ENCODE results near the gene LRP11. TPM values are rescaled to one million over a fixed set of nuclear protein-coding genes. Genes with fewer than 3 reads are reported as not detected.

LRP11 gene, protein sequence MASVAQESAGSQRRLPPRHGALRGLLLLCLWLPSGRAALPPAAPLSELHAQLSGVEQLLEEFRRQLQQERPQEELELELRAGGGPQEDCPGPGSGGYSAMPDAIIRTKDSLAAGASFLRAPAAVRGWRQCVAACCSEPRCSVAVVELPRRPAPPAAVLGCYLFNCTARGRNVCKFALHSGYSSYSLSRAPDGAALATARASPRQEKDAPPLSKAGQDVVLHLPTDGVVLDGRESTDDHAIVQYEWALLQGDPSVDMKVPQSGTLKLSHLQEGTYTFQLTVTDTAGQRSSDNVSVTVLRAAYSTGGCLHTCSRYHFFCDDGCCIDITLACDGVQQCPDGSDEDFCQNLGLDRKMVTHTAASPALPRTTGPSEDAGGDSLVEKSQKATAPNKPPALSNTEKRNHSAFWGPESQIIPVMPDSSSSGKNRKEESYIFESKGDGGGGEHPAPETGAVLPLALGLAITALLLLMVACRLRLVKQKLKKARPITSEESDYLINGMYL
- 84.8 and 110 TPM in 2 replicates for total RNA-seq

DNA sequence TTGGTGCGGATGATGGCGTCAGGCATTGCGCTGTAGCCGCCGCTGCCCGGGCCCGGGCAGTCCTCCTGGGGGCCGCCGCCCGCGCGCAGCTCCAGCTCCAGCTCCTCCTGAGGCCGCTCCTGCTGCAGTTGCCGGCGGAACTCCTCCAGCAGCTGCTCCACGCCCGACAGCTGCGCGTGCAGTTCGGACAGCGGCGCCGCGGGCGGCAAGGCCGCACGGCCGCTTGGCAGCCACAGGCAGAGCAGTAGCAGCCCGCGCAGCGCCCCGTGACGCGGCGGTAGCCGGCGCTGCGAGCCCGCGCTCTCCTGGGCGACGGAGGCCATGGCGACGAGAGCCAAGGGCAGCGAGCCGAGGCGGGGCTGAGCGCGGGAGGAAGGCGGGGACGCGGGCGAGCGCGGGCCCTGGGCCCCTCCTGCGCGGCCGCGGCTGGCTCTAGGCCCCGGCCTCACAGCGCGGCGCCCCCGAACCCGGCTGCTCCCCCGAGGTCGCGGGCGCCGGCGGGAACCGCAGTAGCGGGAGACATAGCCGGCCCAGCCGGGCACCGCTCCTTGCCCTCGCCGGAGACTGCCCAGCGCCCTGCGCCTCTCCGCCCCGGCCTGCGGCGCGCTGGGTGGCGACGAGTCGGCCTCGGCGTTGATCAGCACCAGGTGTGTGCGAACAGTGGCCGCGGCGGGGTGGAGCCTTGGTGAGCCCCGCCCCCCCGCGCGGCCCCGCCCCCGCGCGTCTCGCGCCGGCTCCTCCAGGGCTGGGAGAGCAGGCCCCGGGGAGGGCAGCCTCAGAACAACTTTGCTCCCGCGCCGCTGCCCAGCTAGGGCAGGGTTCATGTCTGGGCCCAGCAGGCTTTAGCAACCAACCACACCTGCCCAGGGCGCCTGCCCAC, at the start of gene LRP11:
Gene LRP11, minus strand, starts transcription at position 662 of the 880 bp plus-strand sequence. Its CDS starts 339 bp downstream, at position 323.

DNA sequence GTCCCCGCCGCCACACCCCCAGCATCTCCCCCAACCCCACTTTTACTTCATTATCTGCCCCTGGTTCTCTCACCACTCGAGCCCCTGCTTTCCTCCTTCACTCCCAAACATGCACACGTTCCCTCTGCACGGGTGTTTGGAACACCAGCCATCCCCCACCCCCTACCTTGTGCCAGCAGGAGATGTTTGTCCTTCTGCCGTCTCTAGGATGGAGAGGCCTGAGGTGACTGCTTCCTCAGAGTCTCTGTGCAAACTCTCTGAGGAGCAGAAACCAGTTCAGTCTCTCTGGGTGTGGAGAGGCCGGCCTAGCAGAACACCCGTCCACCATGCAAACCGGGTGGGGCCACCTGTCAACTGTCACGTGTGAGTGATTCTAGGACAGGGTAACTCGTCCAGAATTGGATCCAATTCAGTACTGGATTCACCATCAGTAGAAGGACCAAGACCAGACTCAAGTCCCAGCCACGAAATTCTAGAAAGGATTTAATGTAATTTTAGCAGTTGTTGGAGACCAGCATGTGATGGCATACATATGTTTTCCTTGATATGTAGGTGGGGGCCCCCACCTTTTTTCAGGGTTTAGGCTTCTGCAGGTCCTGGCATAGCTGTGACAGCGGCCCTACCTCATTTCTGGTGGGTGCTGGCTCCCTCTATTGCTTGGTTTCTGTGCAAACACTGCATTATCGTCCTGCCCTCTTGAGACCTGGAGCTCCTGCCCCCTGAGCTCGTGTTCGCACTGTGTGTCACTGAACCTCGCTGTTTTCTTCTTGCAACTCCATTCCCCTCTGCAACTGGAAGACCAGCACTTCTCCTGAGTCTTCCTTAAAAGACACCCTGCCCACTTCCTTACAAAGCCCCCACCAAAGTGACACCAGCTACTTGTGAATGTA, 33.9 kb upstream of the LRP11 start, which contains the start of gene RAET1E:
Gene RAET1E, minus strand, starts transcription at position 259 of the 890 bp plus-strand sequence. CDS start 7,212 bp downstream, outside the sequence.

Other genes starting within 250 kb of the LRP11 start
- 15.1 and 16.5 TPM in 2 replicates for gene KATNA1, start 215.6 kb downstream of the LRP11 start, total RNA-seq
- 19.6 and 23.7 TPM in 2 replicates for gene LATS1, start 146.3 kb downstream of the LRP11 start, total RNA-seq
- 20.0 and 39.4 TPM in 2 replicates for gene NUP43, start 117.8 kb downstream of the LRP11 start, total RNA-seq
- gene PCMT1, start 114.6 kb downstream of the LRP11 start, total RNA-seq: 63.2 and 144 TPM in 2 replicates
- not detected in 2 replicates for gene RAET1E, start 33.8 kb upstream of the LRP11 start, total RNA-seq
- 0.43 and 0.79 TPM in 2 replicates for gene RAET1G, start 58.8 kb upstream of the LRP11 start, total RNA-seq
- 1.6 and 5.1 TPM in 2 replicates for gene ULBP2, start 77.7 kb upstream of the LRP11 start, total RNA-seq
- gene ULBP1, start 99.6 kb upstream of the LRP11 start, total RNA-seq: under 0.01 and 0.65 TPM in 2 replicates
- 0.22 TPM in 1 of 2 replicates, not detected in the other for gene RAET1L, start 161.2 kb upstream of the LRP11 start, total RNA-seq
- 3.5 and 9.7 TPM in 2 replicates for gene ULBP3, start 204.8 kb upstream of the LRP11 start, total RNA-seq

All from placental epithelial cell (primary cell).